Ammon's horn (tissue), 1 donor: Measurements from ENCODE around the gene CDH12.
"Not testable (repeated sequence)": the region's sequence is repeated elsewhere in the genome, so short reads cannot be mapped to it uniquely, and the experiment has no call there.

Experiments used
- DNase-seq: peaks from one replicate; pipeline ENCODE4 v3.0.0-alpha.2; 2016; ENCODE audit warnings: low spot score

Gene CDH12

GRCh38 chr5:22151801-22152200 lies 701.3 kb downstream of the CDH12 start:
- DNase-seq: not testable (repeated sequence)

- not testable (repeated sequence) for DNase-seq
Observed at GRCh38 chr5:22140418-22140817, 712.7 kb downstream of the CDH12 start.

DNA sequence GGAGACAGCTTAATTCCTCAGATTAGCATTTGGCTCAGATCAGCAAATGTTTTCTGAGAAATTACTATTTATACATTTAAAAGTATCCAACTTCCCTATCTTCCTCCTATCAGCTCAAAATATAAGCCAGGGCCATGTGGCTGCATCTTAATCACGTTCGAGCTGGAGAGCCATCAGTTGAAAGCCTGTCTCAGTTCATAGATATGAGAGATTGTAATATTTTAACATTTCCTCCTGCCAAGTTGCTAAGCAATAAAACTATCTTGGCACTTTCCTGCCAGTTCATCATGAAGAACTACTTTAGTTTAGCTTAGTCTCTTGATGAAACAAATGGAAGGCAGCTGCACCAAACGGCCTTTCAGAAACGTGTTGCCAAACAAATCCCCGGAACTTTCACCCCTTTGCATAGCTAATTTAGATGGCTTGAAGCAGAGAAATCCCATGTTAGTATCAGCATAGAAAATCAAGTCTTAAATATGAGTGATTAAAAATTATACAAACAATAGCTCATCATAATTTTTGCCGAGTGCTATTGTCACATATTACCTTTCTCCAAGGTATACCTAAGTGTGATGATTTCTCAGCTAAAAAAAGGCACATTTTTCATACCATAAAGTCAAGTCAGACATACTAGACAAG lies 713.4 kb downstream of the CDH12 start:
- not testable (repeated sequence) for DNase-seq

DNA sequence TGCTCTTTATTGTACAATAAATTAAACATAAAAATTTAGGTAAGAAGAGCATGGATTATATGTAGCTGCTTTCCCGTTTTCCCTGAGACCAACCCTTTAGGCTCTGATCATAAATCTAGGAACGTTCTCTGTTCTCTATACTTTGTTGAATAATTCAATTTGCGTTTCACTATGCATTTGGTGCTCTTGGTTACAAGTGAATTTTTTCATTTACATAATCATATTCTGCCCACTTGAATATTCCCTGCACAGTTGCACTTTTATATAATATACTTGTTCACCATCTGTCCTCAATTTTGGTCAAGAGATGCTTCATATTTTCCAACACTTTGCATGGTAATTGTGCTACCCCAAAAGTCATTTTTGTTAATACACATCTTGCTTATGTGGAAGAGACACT lies 741.8 kb downstream of the CDH12 start:
- DNase-seq: no peak

- DNase-seq: no peak
Observed at GRCh38 chr5:22109315-22109714, 743.8 kb downstream of the CDH12 start.

DNA sequence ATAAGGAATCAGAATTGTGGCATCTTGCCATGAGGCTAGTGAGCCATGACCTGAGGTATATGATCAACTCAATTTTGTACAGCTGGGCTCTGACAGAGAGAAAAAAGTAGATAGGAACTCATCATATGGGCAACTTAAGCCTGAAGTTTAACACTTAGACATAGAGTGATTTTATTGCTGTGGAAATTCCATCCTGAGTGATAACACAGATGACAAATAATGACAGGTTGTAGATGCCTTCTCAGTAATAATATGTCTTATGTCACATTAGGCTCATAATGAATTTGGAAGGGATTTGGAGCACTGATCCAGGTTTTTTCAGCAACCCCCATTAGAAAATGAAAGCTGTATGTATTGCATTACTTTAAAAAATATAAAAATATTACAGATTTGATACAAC lies 744.6 kb downstream of the CDH12 start:
- DNase-seq: no peak

DNA sequence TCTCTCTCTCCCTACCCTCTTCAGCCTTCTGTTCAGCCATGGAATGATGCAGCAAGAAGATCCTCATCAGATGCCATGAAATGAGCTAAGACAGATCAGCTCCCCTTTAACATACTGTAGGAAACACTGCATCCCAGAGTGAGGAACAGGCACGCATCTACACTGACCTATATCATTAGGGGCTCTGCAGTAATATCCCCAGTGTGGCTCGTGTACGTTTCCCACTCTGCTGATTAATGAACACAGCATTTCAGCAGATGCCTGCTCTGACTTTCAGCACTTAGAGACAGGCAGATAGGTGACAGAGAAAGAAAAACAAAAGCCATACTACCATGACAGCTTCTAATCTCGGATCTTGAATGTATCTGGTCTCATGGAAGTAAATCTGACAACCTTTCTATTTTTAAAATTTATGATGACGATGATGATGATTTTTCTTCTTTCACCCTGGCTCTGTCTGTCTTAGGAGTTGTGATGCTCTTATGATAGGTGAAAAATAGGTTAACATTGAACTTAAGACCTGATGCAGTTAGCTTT lies 750.3 kb downstream of the CDH12 start:
- no peak for DNase-seq

DNA sequence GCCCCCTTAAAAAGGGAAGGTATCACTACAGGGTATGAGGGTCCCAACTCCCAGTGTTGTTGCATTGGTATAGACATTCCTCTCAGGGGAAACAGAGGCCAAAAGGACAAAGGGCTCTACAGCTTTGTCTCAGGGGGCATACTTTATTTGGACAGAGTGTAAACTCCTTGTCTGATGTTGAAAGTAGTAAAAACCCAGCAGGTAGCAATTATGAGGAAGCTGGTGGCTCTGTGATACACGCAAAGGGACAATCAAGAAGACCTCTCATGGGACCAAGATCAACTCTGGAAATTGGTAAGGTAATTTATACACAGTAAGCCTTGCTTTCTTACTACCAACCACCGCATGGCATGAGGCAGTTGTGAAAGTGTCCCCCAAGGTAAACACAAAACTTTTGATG lies 764.6 kb downstream of the CDH12 start:
- no peak for DNase-seq

- DNase-seq: no peak
Observed at GRCh38 chr5:22079566-22079965, 773.6 kb downstream of the CDH12 start.

GRCh38 chr5:22079002-22079401 lies 774.1 kb downstream of the CDH12 start:
- DNase-seq: no peak

DNA sequence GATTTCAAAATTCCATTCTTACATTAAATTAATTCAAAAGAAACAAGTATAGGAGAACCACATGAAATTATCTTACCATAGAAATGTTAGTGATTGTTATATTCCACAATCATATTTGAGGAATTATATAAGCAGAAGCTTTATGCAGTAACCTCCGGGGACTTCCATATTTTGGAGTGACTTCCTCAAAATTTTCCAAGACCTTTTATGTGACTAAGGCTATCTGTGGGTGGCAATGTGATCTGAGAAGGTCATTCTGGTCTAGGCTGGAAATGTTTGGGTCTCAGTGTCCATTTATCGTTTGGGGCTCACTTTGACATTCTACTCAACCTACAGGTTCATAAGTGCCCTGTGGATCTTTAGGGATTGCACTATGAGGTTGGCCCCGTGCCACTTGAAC lies 776.6 kb downstream of the CDH12 start:
- no peak for DNase-seq

DNA sequence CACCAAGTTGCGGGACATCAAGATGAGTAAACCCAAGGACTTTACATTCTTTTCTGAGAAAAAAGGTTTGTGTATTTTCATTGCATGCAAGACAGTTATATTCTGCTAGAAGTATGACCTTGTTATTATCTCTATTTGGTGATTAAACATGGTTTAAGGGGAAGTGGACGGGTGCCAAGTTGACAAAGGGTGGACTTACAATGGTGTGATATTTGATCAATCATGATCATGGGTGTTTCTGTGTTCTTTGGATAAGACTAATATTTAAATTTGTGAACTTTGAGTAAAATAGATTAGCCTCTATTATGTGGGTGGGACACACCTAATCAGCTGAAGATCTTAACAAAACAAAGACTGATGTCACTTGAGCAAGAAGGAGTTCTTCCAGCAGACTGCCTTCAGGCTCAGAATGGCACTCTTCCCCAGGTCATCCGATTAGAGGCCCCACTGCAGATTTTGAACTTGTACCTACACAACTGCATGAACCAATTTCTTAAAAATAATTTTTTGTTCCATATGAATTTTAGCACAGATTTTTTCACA lies 782.9 kb downstream of the CDH12 start:
- DNase-seq: no peak

DNA sequence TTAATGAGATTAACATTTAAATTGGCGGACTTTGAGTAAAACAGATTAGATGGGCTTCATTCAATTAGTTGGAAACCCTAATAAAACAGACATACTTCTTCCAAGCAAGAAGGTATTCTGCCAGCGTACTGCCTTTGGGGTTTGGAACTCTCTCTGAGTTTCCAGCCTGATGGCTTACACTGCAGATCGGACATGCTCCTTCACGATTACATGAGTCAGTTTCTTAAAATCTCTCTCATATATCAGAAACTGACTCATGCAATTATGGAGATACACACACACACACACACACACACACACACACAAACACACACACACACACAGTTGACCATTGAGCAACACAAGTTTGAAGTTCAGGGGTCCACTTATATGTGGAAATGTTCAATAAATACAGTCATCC lies 789.4 kb downstream of the CDH12 start:
- DNase-seq: no peak

DNA sequence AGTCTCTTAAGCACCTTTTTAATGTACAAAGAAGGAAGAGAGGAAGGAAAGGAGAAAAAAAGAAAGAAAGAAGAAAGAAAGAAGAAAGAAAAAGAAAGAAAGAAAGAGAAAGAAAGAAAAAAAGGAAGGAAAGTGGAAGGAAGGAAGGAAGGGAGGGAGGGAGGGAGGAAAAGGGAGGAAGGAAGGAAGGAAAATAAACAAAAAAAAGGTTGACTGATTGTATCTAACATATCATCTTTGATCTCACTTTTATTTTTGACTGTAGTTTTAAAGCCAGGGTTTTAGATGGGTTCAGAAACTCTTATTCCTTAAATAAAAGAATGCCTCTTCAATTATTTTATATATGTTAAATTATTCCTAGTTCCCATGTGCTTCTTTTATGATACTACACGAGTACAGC lies 794.5 kb downstream of the CDH12 start:
- DNase-seq: no peak

GRCh38 chr5:22057012-22057411 lies 796.1 kb downstream of the CDH12 start:
- DNase-seq: no peak

DNA sequence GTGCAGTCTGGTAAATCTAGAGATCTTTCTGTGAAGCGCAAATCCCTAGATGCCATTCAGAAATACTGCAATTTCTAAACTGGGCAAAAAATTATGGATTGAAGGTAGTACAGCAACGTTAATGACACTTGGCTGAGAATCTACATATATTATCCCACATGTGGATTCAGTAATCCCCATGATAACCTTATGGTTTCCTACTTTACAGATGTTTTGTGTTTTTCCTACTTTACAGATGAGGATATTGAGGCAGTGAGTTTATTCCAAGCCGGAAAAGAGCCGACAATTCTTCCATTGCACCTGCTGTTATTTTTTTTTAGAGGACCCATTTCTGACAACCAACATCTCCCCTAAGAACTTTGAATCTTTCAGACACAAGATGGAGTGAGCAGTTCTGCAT lies 796.5 kb downstream of the CDH12 start:
- DNase-seq: no peak

DNA sequence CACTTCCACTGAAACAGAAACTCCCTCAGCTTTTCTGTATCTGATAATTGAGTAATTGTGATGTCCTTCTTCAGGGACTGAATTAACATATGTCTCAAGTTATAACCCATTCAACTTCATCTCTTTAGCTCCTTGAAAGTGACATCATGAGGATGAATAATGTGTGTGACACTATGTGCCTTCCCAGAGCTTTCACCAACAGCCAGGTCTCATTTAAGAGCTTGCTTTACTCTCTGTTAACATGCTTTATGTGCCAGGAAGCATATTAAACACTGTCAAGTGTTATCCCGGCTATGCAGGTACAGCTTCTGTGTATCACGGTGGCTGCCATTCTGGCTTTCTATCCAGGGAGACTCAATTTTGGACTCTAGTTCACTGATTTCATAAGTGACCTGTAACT lies 799.9 kb downstream of the CDH12 start:
- no peak for DNase-seq

- no peak for DNase-seq
Observed at GRCh38 chr5:22051881-22052280, 801.3 kb downstream of the CDH12 start.

DNA sequence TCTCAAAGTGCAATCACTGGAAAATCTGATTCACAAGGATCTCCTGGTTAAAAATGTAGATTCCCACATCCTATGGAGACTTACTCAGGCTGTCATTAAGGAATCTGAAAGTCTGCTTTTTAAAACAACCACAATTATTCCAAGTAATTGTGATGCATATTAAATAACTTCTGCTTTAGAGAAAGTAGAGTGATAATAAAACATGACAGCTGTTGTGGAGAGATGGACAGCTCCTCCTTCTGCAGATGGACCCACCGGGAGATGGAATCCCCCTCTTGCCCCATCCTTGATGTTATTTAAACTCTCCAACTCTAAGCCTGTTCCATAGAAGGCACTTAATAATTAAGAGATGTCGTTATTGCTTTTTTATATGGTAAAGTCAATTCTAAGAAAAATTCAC lies 802.2 kb downstream of the CDH12 start:
- no peak for DNase-seq

GRCh38 chr5:22044229-22044628 lies 808.9 kb downstream of the CDH12 start:
- DNase-seq: no peak

DNA sequence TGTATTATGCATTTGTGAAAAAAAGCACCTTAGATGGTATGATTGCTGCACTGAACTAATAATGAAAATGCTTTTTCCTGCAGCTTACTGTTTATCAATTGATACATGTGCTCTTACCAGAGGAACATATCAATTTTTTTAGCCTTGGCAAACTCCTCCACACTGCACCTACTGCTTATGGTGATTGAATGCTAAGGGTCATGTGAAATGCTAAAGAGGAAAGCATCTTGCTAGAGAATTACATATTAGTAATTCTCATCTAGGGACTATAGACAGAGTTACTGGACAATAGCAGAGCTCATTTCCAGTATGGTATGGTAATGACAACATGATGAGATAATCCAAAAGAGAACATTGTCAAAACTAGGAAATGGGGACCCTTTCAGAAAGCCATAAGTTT lies 817.1 kb downstream of the CDH12 start:
- no peak for DNase-seq

DNA sequence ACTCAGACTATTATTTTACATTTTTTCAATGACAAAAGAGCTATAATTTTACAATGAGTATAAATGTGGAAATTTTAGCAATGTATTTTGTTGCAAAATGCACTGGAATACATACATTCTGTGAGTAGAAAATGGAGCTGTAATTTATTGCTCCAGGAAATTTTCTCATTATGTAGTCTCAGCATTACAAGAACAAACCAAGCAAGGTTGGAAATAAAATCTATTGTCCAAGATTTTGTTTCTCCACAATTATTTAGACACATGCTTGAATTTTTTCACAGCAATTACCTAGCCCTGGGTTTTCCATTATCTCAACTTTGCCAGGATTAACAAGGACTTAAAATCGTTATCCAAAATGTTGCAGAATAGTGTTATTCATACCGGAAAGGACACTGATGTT lies 820.1 kb downstream of the CDH12 start:
- DNase-seq: no peak

GRCh38 chr5:22023784-22024183 lies 829.4 kb downstream of the CDH12 start:
- DNase-seq: no peak

- DNase-seq: not testable (repeated sequence)
Observed at GRCh38 chr5:22012893-22013292, 840.3 kb downstream of the CDH12 start.
